Motor neuron (in vitro differentiated cells): Measurements from ENCODE around the gene SKIDA1. TPM values are rescaled to one million over a fixed set of nuclear protein-coding genes. Genes with fewer than 3 reads are reported as not detected.
"Not testable (repeated sequence)": the region's sequence is repeated elsewhere in the genome, so short reads cannot be mapped to it uniquely, and the experiment has no call there.

Source experiments
- ATAC-seq, 8 experiments: fragments of 200-7000 bp; cut with Tn5 transposase; replicated peaks in 6 of 8; 2 replicates each; pipeline ENCODE4 v1.8.0; 2021; ENCODE audit warnings: mild to moderate bottlenecking in 8 of 8, moderate library complexity in 8 of 8
- H3K27ac ChIP-seq, 2 donors: fragments of 250-450 bp; sonication (Bioruptor Pico); 2 replicates each; pipeline ENCODE4 v1.9.0; 2021; ENCODE audit warnings: antibody characterized with exemption in 2 of 2, mild to moderate bottlenecking in 2 of 2, moderate library complexity in 1 of 2
- H3K4me1 ChIP-seq, 2 donors: fragments of 250-450 bp; sonication (Bioruptor Pico); replicated peaks in 1 of 2; 2 replicates each; pipeline ENCODE4 v1.6.1; 2021; ENCODE audit warnings: antibody characterized with exemption in 2 of 2, mild to moderate bottlenecking in 2 of 2, moderate library complexity in 1 of 2
- H3K4me3 ChIP-seq, 5 donors: fragments of 250-450 bp; sonication (Bioruptor Pico); 2 replicates each; pipeline ENCODE4 v1.9.0; 2021; ENCODE audit warnings: antibody characterized with exemption in 5 of 5, mild to moderate bottlenecking in 5 of 5, moderate library complexity in 4 of 5
- WGBS, 10 experiments: fragments of 450-650 bp; shearing (Covaris generic); methylation state at CpG; one replicate each; pipeline ENCODE4 v1.0.0; 2022; 5-methylcytosine and 5-hydroxymethylcytosine counted together
- in situ Hi-C, 9 experiments: fragments of 400-800 bp; cut with MboI; loops; one replicate each; pipeline ENCODE4 v1.15.0; 2021; ENCODE audit warnings: low sequenced_read_pairs in 9 of 9, low pct_unique_long_range_greater_than_20kb in 2 of 9; ENCODE audit not compliant: unreplicated experiment in 9 of 9
- total RNA-seq, 8 experiments: library from RNA; unstranded; fragments of 300-600 nt; gene quantifications; 2 replicates each; pipeline versions ENCODE4 v1.2.3 to v1.2.4, GENCODE V29; 2022

The SKIDA1 gene
- 10 to 100 TPM in 4 of 8 experiments, 1 to 10 TPM in 1, under 1 TPM in 3; 0.10 to 43.8 (median 7.9) TPM for total RNA-seq

GRCh38 chr10:21525367-21526187, at the start of gene SKIDA1:
Gene SKIDA1 (minus strand): TSS chr10:21525682. CDS start chr10:21517822, 7,860 bp downstream.
- H3K4me1 ChIP-seq = peaks cover 20 to 38% of the 10 kb centered on the region in 2 donors
- in situ Hi-C loops = loop anchor here in 1 of 9 experiments (25.0 kb wide), 1 partner anchor 212 kb away; no protein-coding TSS in a partner anchor
- peak within 1 kb of the TSS; percentile 38 to 49 (median 45) for H3K4me3 ChIP-seq
- peak within 1 kb of the TSS; percentile 84 to 92 for H3K27ac ChIP-seq
- ATAC-seq = peak; percentile 56 to 82 (median 76)
- 0 to 4% (median 0%) methylated on average over 1 to 14 of the region's 64 CpGs; no CpG with 5 or more reads in 4 of the 10 experiments for WGBS, 10 experiments

GRCh38 chr10:21574514-21574913, 49.0 kb upstream of the SKIDA1 start:
- H3K27ac ChIP-seq, H3K4me3 ChIP-seq, in situ Hi-C loops, H3K4me1 ChIP-seq: not testable (repeated sequence)
- ATAC-seq = peak in 5 of 8 experiments; percentile 32 to 54 (median 42)
- WGBS, 10 experiments = 33 to 100% (median 80%) methylated on average over 1 to 2 of the region's 2 CpGs; no CpG with 5 or more reads in 3 of the 10 experiments

- in situ Hi-C loops = no loop called here
- peak in 1 of 8 experiments; percentile 54 for ATAC-seq
- Histone ChIP-seq H3K27ac (no peak overlapping the region), H3K4me3 (no peak overlapping the region), H3K4me1 (no peaks in the 10 kb centered on the region)
- 16 to 100% (median 94%) methylated on average over 1 to 3 of the region's 3 CpGs for WGBS, 10 experiments
These were observed 47.1 kb upstream of the SKIDA1 start for GRCh38 chr10:21572578-21572977.

- in situ Hi-C loops = no loop called here
- ATAC-seq = no peak
- Histone ChIP-seq H3K4me3 (no peak overlapping the region), H3K4me1 (no peaks in the 10 kb centered on the region), H3K27ac (no peak overlapping the region)
- WGBS, 10 experiments = 29 to 86% (median 63%) methylated on average over 1 to 3 of the region's 3 CpGs; no CpG with 5 or more reads in 4 of the 10 experiments
These were observed 45.5 kb upstream of the SKIDA1 start for GRCh38 chr10:21570761-21571521.

- 85 to 100% (median 100%) methylated on average over 1 to 7 of the region's 7 CpGs for WGBS, 10 experiments
These were observed 33.5 kb upstream of the SKIDA1 start for GRCh38 chr10:21558984-21559383.

GRCh38 chr10:21556527-21556926, 31.0 kb upstream of the SKIDA1 start:
- ATAC-seq = no peak

More at GRCh38 chr10:21558984-21559383, 33.5 kb upstream of the SKIDA1 start:
- H3K27ac ChIP-seq, in situ Hi-C loops, H3K4me1 ChIP-seq, H3K4me3 ChIP-seq: not testable (repeated sequence)
- peak in 1 of 8 experiments; percentile 44 for ATAC-seq

GRCh38 chr10:21552638-21553037, 27.2 kb upstream of the SKIDA1 start:
- no peak overlapping the region for H3K27ac ChIP-seq
- ATAC-seq = no peak
- WGBS, 10 experiments = 90 to 98% (median 95%) methylated on average over 3 to 8 of the region's 8 CpGs; no CpG with 5 or more reads in 1 of the 10 experiments
- no peaks in the 10 kb centered on the region for H3K4me1 ChIP-seq
- no peak overlapping the region for H3K4me3 ChIP-seq
- in situ Hi-C loops = no loop called here

More at GRCh38 chr10:21556527-21556926, 31.0 kb upstream of the SKIDA1 start:
- Histone ChIP-seq H3K4me1 (no peaks in the 10 kb centered on the region), H3K4me3 (no peak overlapping the region), H3K27ac (no peak overlapping the region)
- 76 to 95% (median 89%) methylated on average over 2 to 8 of the region's 8 CpGs for WGBS, 10 experiments
- in situ Hi-C loops = no loop called here

- ATAC-seq = no peak
- no peak overlapping the region for H3K4me3 ChIP-seq
- in situ Hi-C loops = loop anchor here in 1 of 9 experiments (25.0 kb wide), 1 partner anchor 190 kb away; no protein-coding TSS in a partner anchor
- H3K27ac ChIP-seq = no peak overlapping the region
- H3K4me1 ChIP-seq = no peaks in the 10 kb centered on the region
- 83 to 99% (median 95%) methylated on average over 2 to 6 of the region's 6 CpGs for WGBS, 10 experiments
These were observed 21.8 kb upstream of the SKIDA1 start for GRCh38 chr10:21547246-21547645.

GRCh38 chr10:21540701-21541100, 15.2 kb upstream of the SKIDA1 start:
- in situ Hi-C loops = loop anchor here in 1 of 9 experiments (25.0 kb wide), 1 partner anchor 197 kb away; no protein-coding TSS in a partner anchor
- ATAC-seq, H3K27ac ChIP-seq, H3K4me1 ChIP-seq, H3K4me3 ChIP-seq: not testable (repeated sequence)
- 84 to 100% (median 100%) methylated on average over 1 to 4 of the region's 4 CpGs; no CpG with 5 or more reads in 3 of the 10 experiments for WGBS, 10 experiments

GRCh38 chr10:21536874-21537273, 11.4 kb upstream of the SKIDA1 start:
- ATAC-seq = no peak
- no peak overlapping the region for H3K4me3 ChIP-seq
- H3K27ac ChIP-seq = no peak overlapping the region
- in situ Hi-C loops = loop anchor here in 1 of 9 experiments (25.0 kb wide), 1 partner anchor 200 kb away; no protein-coding TSS in a partner anchor
- WGBS, 10 experiments = 92 to 100% (median 100%) methylated on average over 1 to 2 of the region's 3 CpGs; no CpG with 5 or more reads in 7 of the 10 experiments
- H3K4me1 ChIP-seq = peaks cover 8 to 19% of the 10 kb centered on the region in 2 donors

GRCh38 chr10:21535976-21536375, 10.5 kb upstream of the SKIDA1 start:
- ATAC-seq, H3K27ac ChIP-seq: not testable (repeated sequence)
- peak overlapping the region; percentile 62 to 89 (median 70) for H3K4me3 ChIP-seq
- in situ Hi-C loops = loop anchor here in 1 of 9 experiments (25.0 kb wide), 1 partner anchor 201 kb away; no protein-coding TSS in a partner anchor
- peaks cover 8 to 19% of the 10 kb centered on the region in 2 donors for H3K4me1 ChIP-seq
- WGBS, 10 experiments = 45 to 100% (median 81%) methylated on average over 1 to 9 of the region's 9 CpGs

GRCh38 chr10:21535494-21535965, 10.0 kb upstream of the SKIDA1 start:
- H3K27ac ChIP-seq = peak overlapping the region; percentile 90
- in situ Hi-C loops = loop anchor here in 1 of 9 experiments (25.0 kb wide), 1 partner anchor 202 kb away; no protein-coding TSS in a partner anchor
- H3K4me1 ChIP-seq = peaks cover 8 to 19% of the 10 kb centered on the region in 2 donors
- WGBS, 10 experiments = 0 to 60% (median 24%) methylated on average over 1 to 6 of the region's 9 CpGs; no CpG with 5 or more reads in 1 of the 10 experiments
- no peak for ATAC-seq
- H3K4me3 ChIP-seq = peak overlapping the region; percentile 62 to 89 (median 70)
